ENCODE results near the gene C2orf66.

C2orf66 gene

DNA sequence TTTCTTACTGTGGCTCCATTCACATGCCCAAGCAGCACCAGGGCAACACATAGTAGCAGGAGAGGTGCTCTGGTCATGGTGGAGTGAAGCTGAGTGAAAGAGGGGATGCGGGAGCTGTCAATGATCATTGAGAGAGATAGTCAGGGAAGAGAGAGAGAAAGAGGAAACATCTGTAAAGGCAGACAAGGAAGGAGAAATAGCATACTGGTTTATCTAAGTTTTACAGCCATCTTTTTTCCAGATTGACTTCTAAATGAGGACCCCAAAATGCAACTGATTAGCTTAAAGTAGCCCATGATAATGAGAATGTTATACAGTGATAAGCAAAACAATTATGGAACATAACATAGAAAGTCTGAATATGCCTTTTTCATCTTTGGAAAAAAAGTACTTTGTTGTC lies at the start of gene C2orf66:
Gene C2orf66 (minus strand): TSS at position 96 of the 400 bp plus-strand sequence. CDS start 19 bp downstream, at position 77.
- no peak for DNase-seq

DNA sequence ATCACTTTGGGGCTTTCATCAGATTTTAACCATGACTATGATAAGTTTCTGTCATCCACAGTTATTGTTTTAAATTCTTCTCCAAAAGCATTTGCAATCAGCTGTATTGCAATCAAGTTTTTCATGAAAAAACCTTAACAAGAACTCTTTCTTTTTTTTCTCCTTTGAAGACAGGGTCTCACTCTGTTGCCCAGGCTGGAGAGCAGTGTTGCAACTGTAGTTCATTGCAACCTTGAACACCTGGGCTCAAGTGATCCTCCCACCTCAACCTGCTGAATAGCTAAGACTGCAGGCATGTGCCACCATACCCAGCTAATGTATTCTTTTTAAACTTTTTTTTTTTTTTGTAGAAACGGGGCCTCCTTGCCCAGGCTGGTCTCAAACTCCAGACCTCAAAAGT lies 45.5 kb upstream of the C2orf66 start:
- DNase-seq: no peak

DNA sequence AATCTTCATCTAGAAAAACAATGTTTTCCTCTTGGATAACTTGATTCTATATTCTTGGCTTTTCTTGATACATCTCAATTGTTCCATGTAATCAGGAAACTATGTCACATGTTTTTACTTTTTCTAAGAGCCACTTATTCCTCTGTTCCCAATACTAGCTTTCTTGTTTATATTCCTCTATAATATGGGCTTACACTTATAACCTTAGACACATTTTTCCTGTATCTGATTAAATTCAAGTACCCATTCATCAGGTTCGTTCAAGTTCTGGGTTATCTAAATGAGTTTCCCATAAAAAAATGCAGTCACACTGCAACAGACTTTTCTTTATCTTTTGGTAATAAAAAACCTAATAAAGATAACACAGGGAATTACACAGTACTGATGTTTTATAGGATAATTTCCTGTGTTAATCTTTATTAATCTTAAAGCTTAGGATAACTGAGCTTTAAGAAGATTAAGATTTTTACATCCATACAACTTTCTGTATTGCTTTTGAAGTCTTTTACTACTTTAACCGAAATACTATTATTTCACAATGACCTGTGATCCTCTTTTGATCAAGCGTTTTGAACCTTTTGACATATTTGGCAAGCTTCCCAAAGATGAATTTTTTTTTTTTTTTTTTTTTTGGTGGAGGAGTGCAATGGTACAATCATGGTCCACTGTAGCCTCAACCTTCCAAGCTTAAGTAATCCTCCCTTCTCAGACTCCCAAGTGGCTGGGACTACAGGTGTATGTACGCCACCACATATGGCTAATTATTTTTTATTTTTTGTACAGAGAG lies 44.3 kb upstream of the C2orf66 start:
- DNase-seq: no peak

DNA sequence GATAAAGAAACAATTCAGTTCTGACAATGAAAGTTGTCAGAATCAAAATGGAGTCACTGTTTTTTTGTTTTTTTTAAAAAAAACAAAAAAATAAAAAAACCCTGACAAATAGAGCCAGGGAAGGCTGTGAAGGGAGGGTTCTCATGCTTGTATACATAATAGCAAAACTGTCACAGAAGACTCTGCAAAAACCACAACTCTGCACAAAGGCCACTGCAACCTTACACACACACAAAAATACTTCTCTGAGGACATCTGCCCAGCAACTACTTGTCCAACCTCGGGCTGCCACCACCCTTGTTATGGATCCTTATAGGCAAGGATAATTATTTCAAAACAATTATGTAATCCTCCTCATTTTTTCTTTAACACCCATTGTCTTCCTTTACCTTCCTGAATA lies 41.9 kb upstream of the C2orf66 start:
- DNase-seq: no peak

DNA sequence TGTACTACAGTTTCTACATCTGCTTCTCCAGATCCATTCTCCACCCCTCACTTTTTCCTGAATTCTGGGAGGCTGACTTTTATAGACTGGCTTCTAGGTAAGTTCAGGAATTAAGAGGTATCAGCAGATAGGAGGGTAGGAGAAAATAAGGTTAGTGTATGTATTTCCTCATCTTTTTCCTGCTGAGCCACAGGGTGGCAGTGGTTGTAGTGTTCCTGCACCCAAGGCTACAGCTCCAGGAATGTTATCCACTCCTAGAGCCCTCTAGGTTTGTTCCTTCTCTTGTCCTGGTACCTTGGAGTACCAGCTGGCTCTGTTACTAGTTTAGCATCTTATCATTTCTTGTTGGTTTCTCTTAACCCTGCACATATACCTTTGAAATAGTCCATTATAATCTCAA lies 40.7 kb upstream of the C2orf66 start:
- DNase-seq: no peak

DNA sequence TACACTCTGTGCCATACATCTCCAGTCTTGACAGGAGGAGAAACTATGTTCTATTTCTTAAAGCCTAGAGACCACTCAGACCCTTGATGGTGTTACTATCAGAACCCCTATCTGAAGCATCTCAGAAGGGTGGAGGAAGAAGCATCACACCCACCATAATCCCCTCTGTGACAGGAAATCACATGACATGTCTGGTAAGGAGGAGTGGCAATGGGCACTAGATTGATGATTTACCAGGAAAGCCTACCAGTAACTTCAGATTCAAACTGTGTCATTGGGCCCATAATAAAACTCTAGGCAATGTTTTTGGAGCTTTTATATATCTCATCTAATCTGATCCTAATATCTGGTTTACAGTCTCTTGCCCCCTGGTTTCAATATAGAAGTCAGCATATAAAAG lies 37.1 kb upstream of the C2orf66 start:
- no peak for DNase-seq

DNA sequence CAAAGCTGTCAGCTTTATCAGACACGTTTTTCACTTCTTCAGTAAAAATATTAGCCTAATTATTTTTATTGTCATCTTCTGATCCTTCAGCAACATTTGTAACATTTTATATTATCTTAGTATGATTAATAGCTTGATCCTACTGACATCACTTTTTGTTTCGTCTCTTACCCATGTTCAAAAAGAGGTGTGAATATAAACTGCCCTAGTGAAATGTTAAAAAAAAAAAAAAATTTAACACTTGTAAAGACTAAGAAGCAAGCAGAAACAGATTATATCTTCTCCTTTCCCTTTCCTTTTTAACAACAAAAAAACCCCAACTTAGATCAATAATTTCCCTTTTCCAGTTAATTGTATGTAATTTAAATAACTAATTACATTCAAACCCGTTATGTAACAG lies 36.2 kb upstream of the C2orf66 start:
- no peak for DNase-seq

DNA sequence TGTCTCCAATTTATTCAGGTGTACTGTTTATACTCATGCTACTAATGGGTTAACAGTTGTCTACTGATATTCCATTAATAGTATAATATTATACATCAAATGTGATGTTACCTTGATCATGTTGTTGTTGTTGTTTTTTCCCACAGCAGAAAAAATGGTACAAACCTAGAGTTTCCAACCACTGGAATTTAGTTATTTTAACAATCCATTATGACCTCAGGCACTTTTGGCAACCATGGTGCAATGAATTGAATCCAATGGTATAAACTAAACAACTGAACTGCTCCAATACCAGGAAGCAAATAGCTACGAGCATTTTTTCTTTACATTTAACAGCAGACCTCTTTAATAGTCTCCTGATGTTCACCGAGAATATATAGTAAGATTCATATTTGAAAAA lies 31.0 kb upstream of the C2orf66 start:
- DNase-seq: no peak

DNA sequence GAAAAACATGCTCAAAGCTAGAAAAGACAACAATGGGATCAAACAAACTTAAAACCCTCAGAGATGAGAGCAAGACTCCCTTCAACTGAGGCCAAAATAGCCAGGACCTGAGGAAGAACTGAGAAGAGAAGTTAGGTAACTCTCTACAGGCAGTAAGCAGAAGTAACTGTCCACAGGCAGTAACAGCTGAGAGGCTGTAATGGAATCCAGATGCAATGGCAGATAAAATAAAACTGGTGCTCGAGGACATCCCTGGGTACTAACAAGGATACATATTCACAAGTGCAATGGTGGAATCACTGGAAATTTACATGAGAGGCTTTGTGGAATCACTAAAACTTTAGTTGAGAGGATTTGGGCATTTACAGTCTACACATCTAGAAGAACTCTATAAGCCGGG lies 30.4 kb upstream of the C2orf66 start:
- no peak for DNase-seq

DNA sequence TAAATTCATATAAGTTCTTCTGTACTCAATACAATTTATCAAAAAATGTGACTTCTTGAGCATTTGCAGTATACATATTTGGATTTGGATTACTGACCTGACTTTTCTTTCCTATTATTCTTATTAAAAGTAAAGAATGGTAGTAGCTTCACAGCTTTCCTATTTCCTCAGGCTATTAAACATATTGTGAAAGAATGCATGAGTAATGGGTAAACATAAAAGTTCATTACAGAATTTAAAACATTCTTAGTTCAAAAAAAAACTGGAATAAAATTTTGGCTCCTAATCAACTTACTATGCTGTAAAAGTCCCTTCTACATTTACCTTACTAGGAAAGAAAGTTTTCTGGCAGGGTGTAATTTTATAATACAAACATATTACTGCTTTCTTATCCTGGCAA lies 27.3 kb upstream of the C2orf66 start:
- DNase-seq: no peak

DNA sequence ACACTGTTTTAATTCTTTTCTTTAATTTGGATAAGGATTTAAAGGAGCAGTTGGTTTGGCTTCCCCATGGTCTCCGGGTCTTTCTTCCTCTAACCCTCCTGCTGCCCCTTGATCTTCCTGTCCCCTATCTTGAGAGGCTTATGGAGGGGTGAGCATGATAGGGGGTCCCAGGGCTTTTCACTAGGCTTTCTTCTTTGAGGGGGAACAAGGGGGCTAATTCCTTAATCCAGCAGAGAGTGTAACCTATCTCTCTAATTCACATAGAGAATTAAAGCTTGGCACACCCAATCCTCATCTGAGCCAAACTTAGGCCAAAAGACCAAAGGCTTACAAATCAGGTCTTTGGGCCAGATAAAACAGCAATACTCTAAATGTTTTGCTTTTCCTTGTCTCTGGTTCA lies 21.5 kb upstream of the C2orf66 start:
- no peak for DNase-seq

DNA sequence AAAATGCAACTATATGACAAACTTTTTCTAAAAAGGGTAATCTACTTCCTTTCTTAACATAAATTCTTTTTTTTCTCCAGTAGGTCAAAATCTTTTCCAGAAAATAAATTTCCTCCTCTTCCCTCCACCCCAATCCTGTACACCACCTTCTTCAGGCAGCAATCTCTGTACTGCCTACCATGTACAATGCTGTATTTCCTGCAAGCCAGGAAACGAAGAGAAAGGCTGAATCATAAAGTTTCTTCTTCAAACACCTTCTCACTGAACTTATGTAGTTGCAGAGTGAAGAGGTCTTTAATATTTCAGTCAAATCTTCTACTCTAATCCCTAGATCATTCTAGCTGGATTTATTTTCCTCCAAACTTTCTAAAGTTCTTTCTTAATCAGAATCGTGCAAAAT lies 18.2 kb upstream of the C2orf66 start:
- no peak for DNase-seq

DNA sequence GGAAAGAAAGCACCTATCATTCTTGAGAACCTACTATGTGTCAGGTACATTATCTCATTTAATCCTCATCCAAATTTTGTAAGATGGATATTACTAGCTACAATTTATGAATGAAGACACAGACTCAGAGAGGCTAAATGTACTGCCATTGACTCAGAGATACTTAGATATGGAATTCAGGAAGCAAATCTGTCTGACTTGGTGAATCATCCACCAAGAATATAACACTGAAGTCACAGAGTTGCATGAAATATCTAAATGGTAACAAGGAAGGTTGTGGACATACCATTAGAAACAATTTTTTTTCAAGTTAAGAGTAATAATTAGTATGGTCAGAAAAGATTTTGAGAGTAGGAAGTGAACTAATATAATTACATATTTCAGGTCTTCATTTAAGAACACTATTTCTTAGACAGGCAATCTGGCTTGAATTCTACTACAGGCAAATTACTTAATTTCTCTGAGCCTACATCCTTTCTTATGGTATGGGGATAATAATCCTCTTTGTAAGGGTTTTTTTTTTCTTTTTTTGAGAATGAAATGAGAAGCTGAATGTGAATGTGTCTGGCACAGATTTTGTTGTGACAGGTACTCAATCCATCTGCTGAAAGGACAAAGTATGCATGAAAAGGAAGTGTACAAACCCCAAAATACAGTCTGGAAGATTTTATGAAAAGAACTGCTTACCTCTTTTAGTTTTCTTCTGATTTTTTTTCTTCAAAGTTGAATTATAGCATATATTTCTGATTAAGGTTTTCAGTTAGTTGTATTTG lies 14.8 kb upstream of the C2orf66 start:
- DNase-seq: no peak

DNA sequence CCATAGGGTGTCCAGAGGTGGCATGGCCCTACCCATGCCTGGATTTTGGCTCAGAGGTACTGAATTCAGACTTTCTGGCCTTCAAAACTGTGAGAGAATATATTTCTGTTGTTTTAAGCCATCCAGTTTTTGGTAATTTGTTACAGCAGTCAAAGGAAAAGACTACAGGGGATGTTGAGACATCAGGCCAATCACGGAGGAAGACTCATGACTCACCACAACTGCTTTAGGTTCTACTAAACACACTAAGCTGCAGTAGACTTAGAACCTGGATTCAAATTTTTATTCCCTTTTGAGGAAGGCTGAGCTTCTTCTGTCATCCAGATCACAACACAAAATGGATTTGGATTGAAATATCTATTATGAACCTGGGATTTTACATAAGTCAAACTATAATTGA lies 12.0 kb upstream of the C2orf66 start:
- no peak for DNase-seq

DNA sequence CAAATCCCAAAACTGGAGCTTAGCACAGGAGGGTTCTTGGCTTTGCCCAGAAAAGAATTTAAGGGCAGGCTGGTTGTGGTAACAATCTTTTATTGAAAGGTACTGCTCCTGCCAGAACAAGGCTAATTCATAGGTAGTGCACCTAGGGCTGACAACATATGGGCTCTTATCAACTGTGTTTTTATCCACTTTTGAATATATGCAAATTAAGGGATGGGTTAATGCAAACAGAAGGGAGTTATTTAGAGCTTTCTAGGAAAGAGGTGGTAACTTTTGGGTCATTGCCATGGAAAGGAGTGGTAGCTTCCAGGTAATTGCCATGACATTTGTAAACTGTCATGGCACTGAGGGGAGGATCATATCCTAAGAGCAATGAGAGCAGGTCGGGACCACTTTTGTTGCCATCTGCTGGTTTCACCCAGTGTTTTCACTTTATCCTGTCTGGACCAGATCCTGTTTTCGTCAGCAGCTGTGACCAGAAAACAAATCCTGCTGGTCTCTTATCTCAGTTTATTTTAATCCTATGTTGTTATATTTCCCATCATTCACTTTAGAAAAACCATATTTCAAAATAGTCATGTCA lies 981 bp downstream of the C2orf66 start:
- no peak for DNase-seq

DNA sequence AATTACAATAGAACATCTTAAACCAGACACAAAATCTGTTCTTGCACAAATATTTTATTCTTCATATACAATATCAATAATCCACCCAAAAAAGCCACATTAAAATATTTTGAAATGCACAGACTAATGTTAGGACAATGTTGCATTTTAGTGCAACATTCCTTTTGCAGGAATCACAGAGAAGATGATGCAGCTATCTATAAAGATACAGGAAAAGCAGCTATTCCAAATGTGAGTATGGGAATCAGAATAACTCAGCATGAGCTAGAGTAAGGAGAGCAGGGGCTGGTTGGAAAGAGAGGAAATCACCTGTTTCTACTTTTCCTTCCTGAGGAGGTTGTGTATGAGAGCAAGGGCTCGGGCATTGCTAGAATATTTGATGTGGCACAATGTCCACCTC lies 4.8 kb downstream of the C2orf66 start:
- DNase-seq: no peak

DNA sequence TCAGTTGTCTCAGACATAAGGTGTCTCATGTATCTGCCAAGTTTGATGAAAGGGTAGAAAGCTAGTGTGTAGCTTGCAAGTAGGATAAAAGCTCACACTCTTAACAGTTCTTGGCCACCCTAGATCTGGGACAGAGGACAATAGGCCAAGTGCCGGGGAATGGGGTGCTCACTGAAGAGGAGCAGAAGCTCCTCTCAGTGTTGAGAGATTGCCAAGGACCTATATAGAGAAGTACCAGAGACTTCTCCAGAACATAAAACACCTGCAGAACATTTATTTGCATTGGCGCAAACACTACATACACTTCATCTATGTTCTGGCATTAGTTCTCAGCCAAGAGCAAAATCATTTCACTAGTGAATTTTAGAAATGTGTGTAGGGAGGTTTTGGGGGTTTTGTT lies 6.8 kb downstream of the C2orf66 start:
- DNase-seq: no peak

DNA sequence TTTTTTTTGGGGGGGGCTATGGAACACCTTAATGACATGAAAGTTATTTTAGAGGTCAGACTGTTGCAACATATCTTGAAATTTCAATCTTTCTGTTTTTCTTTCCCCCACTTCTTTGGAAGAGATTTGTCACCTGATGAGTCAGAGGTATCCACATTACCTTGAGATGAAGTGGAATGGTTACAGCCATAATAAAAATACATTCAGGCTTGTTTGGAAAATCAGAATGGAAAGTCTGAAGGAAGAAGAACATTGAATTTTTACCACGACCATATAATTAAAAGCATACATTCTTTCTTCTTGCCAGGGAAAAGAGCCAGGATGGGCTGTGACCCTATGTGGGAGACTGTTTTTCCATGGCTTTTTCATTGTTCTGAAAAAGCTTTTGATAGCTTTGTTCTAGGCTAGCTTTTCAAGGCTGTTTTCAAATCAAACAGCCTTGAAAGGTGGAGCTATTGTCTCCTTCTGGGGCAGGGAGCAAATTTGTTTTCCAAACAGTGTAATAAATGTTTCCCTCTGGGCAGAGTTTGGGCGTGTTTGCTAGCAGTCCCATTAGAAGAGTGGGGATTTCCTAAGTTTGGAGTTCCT lies 7.4 kb downstream of the C2orf66 start:
- DNase-seq: no peak

DNA sequence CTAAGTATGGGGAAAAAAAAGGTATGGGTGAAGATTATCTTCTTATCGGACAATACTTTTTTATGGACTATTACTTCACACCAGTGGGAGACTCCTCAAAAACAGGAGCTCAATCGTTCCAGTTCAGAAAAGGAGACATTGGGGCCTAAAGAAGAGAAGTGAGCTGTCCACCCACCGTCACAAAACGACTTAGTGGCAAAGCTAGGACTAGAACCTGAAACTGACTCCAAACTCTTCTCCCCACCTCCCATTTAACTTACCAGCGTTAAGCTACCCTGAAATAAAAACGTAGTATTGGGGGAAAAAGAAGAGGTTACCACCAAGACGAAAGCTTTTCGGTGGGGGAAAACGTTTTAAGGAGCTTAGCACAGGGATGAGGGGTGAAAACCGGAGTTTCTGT lies 10.2 kb downstream of the C2orf66 start:
- DNase-seq: no peak

DNA sequence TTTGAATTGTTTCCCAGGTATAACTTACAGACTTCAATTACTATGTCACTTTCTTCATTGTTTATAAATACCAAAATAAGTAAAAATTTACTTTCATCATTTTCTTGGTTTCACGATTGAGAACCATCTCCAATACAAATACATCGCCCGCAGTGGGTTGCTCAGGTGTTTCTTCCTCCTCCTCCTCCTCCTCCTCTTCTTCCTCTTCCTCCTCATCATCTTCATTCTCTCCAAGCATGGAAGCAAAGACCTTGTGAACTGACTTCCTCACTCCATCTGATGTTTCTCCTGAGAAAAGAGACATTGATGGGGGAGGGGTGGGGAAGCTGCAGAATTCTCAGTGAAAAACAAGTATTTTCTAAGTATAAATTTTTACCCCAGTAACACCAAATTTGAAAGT lies 16.3 kb downstream of the C2orf66 start:
- DNase-seq: no peak

DNA sequence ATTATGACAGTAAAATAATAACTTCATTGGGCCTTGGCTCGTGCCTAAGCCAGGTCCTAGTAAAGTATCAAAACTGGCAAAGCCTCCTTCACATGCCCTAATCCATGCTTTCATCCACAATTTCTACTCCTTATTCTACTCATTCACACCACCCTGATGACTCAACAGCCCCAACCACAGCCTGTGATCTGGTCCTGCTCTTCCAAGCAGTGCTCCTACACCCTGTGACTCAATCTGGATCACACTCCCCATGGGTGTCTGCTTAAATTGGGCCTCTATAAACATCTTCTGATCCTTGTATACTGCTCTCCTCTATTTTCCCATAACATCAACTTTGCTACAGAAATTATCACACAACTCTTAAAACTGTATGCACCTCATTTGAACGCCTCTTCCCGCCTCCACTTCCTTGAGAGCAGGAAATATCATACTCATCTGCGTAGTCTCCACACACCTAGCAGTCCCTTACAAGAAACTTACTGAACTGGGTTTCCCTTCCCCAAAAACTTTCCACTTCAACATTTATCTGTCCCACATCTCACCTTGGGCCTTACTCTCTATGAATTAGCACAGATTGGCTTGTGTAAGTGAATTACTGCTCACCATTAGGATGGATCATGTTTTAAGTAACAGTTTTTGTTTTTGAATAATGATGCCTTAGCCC lies 25.6 kb downstream of the C2orf66 start:
- DNase-seq: no peak

DNA sequence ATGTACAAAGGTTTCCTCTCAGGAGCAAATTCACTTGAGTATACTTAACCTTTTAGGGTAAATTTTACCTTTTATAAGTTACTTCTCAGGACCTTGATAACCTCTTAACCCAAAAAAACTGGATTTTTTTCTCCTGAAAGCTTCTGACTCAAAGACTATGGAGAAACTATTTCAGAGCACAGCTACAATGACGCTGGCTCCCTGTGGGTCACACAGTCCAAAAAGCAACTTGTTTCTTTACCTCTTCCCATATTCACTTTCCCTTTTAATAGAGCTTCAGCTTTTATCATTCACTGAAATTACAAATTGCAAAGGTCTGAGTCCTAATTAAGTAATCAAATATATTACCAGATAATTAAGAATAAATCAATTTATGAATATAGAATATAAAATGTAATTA lies 42.1 kb downstream of the C2orf66 start:
- no peak for DNase-seq

DNA sequence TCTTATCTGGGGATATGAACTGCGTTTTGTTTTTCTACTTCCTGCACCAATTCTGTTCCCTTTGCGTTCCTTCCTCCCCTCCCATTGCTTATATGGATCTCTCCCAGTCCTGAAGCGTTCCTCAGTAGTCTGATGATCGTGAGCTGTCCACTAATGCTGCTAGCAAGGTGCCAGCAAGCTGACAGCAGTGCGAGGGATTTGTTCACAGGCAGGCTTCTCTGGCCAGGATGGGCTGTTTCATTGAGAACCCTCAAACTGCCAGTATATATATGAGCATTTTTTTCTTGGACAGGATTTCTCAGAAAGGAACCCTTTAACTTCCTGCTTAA lies 49.8 kb downstream of the C2orf66 start:
- DNase-seq: no peak

All from NK-92 treated with Interleukin-12 subunit alpha and Interleukin-12 subunit beta, amount 100 ng/mL, for 24 hours (cell line).